Measurements from ENCODE around the gene ZNF420. TPM values are rescaled to one million over a fixed set of nuclear protein-coding genes. Genes with fewer than 3 reads are reported as not detected.

Gene ZNF420
- total and polyA plus RNA-seq, 2 of the 8 experiments (the other 6 are each of a cell fraction or from before 2014, with no cell fraction given), result 1.7 to 8.8 TPM

DNA sequence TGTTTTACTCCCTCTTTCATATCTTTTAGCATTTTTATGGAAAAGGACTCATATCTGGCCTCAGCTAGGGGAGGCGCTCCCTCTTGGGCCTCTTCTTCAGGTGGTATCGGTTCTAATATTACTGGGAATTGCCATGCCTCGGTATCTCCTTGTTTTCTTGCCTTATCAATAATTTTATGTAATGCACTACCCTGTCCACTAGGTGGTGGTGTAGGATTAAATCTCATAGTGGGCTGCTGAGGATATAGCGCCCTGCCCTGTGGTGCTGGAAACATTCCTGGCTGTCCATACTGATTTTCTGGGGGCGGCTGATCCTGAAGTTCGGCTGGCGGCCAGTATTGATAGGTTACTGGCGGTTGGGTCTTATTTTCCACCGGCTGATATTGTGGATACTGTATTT is 35.8 kb downstream of the ZNF420 start:
- Histone ChIP-seq H2BK5ac (ENCODE audit: low read depth, low read length) (no peak overlapping the region), H2AK5ac (ENCODE audit: low read depth, low read length) (no peak overlapping the region), H3K4ac (replicated peaks; ENCODE audit: insufficient read length, low read depth, low read length) (no peak overlapping the region), H3K79me1 (ENCODE audit: low read depth, low read length) (no peaks in the 10 kb centered on the region), H2BK120ac (replicated peaks; ENCODE audit: low read depth, low read length) (no peak overlapping the region), H2BK15ac (ENCODE audit: low read length) (no peak overlapping the region), H3K4me2 (ENCODE audit: insufficient read depth in 1 of 2, low read depth in 2 of 2, low read length in 2 of 2) (no peak overlapping the region), H2AFZ (ENCODE audit: low read length) (no peak overlapping the region), H3K27ac (ENCODE audit: low read depth, low read length) (no peak overlapping the region), H3K56ac (replicated peaks; ENCODE audit: insufficient read length, low read depth, low read length) (no peak overlapping the region), H3K36me3 (ENCODE audit: control insufficient read depth in 2 of 4, insufficient read depth in 4 of 4, low read length in 3 of 4) (peaks cover 0 to 29% (median 0%) of the 10 kb centered on the region in 4 experiments; a peak in 3 of 8 replicates), H4K8ac (ENCODE audit: extremely low read depth, insufficient read depth, low read length) (no peak overlapping the region), H3K9ac (replicated peaks in 1 of 4; ENCODE audit: extremely low read depth in 1 of 4, low read depth in 3 of 4, low read length in 3 of 4) (no peak overlapping the region), H3K4me3 (ENCODE audit: extremely low read depth in 1 of 4, insufficient read depth in 2 of 4, low read depth in 3 of 4, low read length in 4 of 4) (no peak overlapping the region), H3K27me3 (replicated peaks in 1 of 4; ENCODE audit: control insufficient read depth in 3 of 4, extremely low read depth in 1 of 4, insufficient read depth in 3 of 4, low read length in 3 of 4) (no peaks in the 10 kb centered on the region), H3K9me3 (ENCODE audit: insufficient read depth in 2 of 2, low read depth in 1 of 2, low read length in 1 of 2) (peaks cover 37 to 44% of the 10 kb centered on the region in 2 experiments), H3K4me1 (replicated peaks in 1 of 4; ENCODE audit: control insufficient read depth in 3 of 4, insufficient read depth in 4 of 4, low read length in 3 of 4) (no peaks in the 10 kb centered on the region), H3K14ac (ENCODE audit: insufficient read length) (no peak overlapping the region), H4K20me1 (replicated peaks in 1 of 2; ENCODE audit: control insufficient read depth in 1 of 2, insufficient read depth in 2 of 2, low read length in 2 of 2) (no peaks in the 10 kb centered on the region), H3K23me2 (ENCODE audit: low read depth, low read length) (no peaks in the 10 kb centered on the region), H3K79me2 (ENCODE audit: control insufficient read depth in 1 of 2, insufficient read depth in 2 of 2, low read length in 2 of 2) (no peaks in the 10 kb centered on the region), H4K5ac (ENCODE audit: insufficient read length, low read depth, low read length) (no peak overlapping the region), H4K91ac (replicated peaks; ENCODE audit: insufficient read length, low read length) (no peak overlapping the region), H2BK12ac (ENCODE audit: low read depth, low read length) (no peak overlapping the region), H3K18ac (ENCODE audit: extremely low read depth, low read length) (no peak overlapping the region), H3K23ac (ENCODE audit: insufficient read length) (no peak overlapping the region), H2BK20ac (ENCODE audit: low read length) (no peak overlapping the region)
- 93% methylated on average over 9 of the region's 9 CpGs; no CpG with 5 or more reads in 1 of the 2 experiments for WGBS, 2 experiments (ENCODE audit: extremely low coverage in 1 of 2, insufficient coverage in 1 of 2, insufficient read length in 1 of 2, insufficient replicate concordance in 2 of 2, low coverage in 1 of 2, low lambda C conversion rate in 2 of 2, missing lambda C conversion rate in 1 of 2)
- DNase-seq (ENCODE audit: low read depth in 1 of 2, low spot score in 2 of 2) (no peak), FAIRE-seq (no peak)
- POLR2A ChIA-PET (ENCODE audit: partially characterized antibody), result no interaction called here
- CTCF ChIA-PET (ENCODE audit: partially characterized antibody), result no interaction called here
- TF ChIP-seq TEAD4 (IDR thresholded peaks at IDR 0.05; ENCODE audit: low read depth, low read length) (no peak), RXRA (IDR thresholded peaks at IDR 0.05; ENCODE audit: insufficient read depth, low read depth, low read length) (no peak), KDM4A (IDR thresholded peaks at IDR 0.05; ENCODE audit: low read depth, low read length, severe bottlenecking) (no peak)
- TF ChIP-seq, protein P1, sequence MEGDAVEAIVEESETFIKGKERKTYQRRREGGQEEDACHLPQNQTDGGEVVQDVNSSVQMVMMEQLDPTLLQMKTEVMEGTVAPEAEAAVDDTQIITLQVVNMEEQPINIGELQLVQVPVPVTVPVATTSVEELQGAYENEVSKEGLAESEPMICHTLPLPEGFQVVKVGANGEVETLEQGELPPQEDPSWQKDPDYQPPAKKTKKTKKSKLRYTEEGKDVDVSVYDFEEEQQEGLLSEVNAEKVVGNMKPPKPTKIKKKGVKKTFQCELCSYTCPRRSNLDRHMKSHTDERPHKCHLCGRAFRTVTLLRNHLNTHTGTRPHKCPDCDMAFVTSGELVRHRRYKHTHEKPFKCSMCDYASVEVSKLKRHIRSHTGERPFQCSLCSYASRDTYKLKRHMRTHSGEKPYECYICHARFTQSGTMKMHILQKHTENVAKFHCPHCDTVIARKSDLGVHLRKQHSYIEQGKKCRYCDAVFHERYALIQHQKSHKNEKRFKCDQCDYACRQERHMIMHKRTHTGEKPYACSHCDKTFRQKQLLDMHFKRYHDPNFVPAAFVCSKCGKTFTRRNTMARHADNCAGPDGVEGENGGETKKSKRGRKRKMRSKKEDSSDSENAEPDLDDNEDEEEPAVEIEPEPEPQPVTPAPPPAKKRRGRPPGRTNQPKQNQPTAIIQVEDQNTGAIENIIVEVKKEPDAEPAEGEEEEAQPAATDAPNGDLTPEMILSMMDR (IDR thresholded peaks at IDR 0.05; ENCODE audit: control extremely low read depth in 1 of 3, insufficient read depth in 1 of 3, low read depth in 1 of 3, low read length in 3 of 3), result peak in 2 of 3 experiments; percentile 41 to 51; a peak in 3 of 4 replicates

Measured in H1 (cell line).